Lower lobe of right lung (tissue), 2 donors: ENCODE data around the gene BEAN1. TPM values are rescaled to one million over a fixed set of nuclear protein-coding genes. Genes with fewer than 3 reads are reported as not detected.
A peak's percentile ranks its signal among the peaks of the same experiment; 100 is the strongest.

Source experiments
- ATAC-seq, 2 donors: fragments of 200-7000 bp; cut with Tn5 transposase; one replicate each; pipeline ENCODE4 v1.9.1; 2020 to 2022; ENCODE audit warnings: mild to moderate bottlenecking in 2 of 2, moderate library complexity in 2 of 2
- DNase-seq: peaks from one replicate; pipeline ENCODE4 v3.0.0-alpha.2; 2020
- H3K27ac ChIP-seq: fragments of 200-600 bp; one replicate; pipeline ENCODE4 v1.8.0; 2022
- H3K27me3 ChIP-seq: fragments of 200-600 bp; one replicate; pipeline ENCODE4 v1.8.0; 2022; ENCODE audit warnings: low read depth
- H3K36me3 ChIP-seq: fragments of 200-600 bp; one replicate; pipeline ENCODE4 v1.8.0; 2022; ENCODE audit warnings: mild to moderate bottlenecking
- H3K4me1 ChIP-seq: fragments of 200-600 bp; one replicate; pipeline ENCODE4 v1.8.0; 2022
- H3K4me3 ChIP-seq: fragments of 200-600 bp; one replicate; pipeline ENCODE4 v1.8.0; 2022; ENCODE audit warnings: mild to moderate bottlenecking
- H3K9me3 ChIP-seq: fragments of 200-600 bp; one replicate; pipeline ENCODE4 v1.8.0; 2022
- CTCF ChIP-seq: fragments of 200-600 bp; IDR thresholded peaks from one replicate; pipeline ENCODE4 v1.8.0; 2022; ENCODE audit warnings: antibody characterized with exemption, mild to moderate bottlenecking
- intact Hi-C: fragments of 100-400 bp; cut with DNase I; formaldehyde crosslinking; loops from one replicate; pipeline ENCODE4 v1.11.0; 2022
- total RNA-seq: library from RNA; stranded (reverse); fragmentation: NEBNext Ultra II Directional; extraction: Animal tissue kit (Norgen Biotek cat#: 25700); gene quantifications from one replicate; pipeline ENCODE4 v1.2.1, GENCODE V29; 2021
- donor health status: DM: no; HTN: yes; CAD: no; lungs with severe emphysema.

The BEAN1 gene
- total RNA-seq, 1 donor from 2014 or later, result 0.15 TPM

GRCh38 chr16:66426112-66427035 is 721 bp upstream of the BEAN1 start:
- H3K4me3 ChIP-seq, result peak overlapping the region; percentile 43
- peak; percentile 4 to 44 for ATAC-seq
- no peak overlapping the region for H3K27ac ChIP-seq
- peaks cover 15% of the 10 kb centered on the region for H3K4me1 ChIP-seq
- intact Hi-C loops, result no loop called here
- peaks cover 38% of the 10 kb centered on the region for H3K27me3 ChIP-seq
- H3K36me3 ChIP-seq, result no peaks in the 10 kb centered on the region
- no peak for DNase-seq
- no peak for TF ChIP-seq CTCF
- no peaks in the 10 kb centered on the region for H3K9me3 ChIP-seq

- intact Hi-C loops, result no loop called here
- Histone ChIP-seq H3K27me3 (peaks cover 38% of the 10 kb centered on the region), H3K9me3 (no peaks in the 10 kb centered on the region), H3K36me3 (no peaks in the 10 kb centered on the region), H3K4me1 (peaks cover 15% of the 10 kb centered on the region), H3K27ac (no peak overlapping the region), H3K4me3 (peak overlapping the region; percentile 53)
- TF ChIP-seq CTCF, result no peak
- ATAC-seq (peak; percentile 66 to 72), DNase-seq (no peak)
Observed at GRCh38 chr16:66427871-66428681, 981 bp downstream of the BEAN1 start.

GRCh38 chr16:66428682-66429251 is 1.7 kb downstream of the BEAN1 start:
- intact Hi-C loops, result no loop called here
- ATAC-seq (no peak), DNase-seq (no peak)
- no peak for TF ChIP-seq CTCF
- Histone ChIP-seq H3K4me1 (peaks cover 15% of the 10 kb centered on the region), H3K9me3 (no peaks in the 10 kb centered on the region), H3K27me3 (peaks cover 38% of the 10 kb centered on the region), H3K27ac (no peak overlapping the region), H3K36me3 (no peaks in the 10 kb centered on the region), H3K4me3 (no peak overlapping the region)

GRCh38 chr16:66429290-66429962 is 2.3 kb downstream of the BEAN1 start:
- no peak for ATAC-seq
- H3K4me1 ChIP-seq, result peaks cover 15% of the 10 kb centered on the region
- intact Hi-C loops, result no loop called here
- no peaks in the 10 kb centered on the region for H3K36me3 ChIP-seq
- no peak for DNase-seq
- peaks cover 32% of the 10 kb centered on the region for H3K27me3 ChIP-seq
- TF ChIP-seq CTCF, result no peak
- H3K4me3 ChIP-seq, result no peak overlapping the region
- no peak overlapping the region for H3K27ac ChIP-seq
- no peaks in the 10 kb centered on the region for H3K9me3 ChIP-seq

- H3K4me1 ChIP-seq, result peaks cover 15% of the 10 kb centered on the region
- intact Hi-C loops, result no loop called here
- H3K27ac ChIP-seq, result no peak overlapping the region
- ATAC-seq (no peak), DNase-seq (no peak)
- H3K27me3 ChIP-seq, result peaks cover 30% of the 10 kb centered on the region
- H3K4me3 ChIP-seq, result no peak overlapping the region
- no peaks in the 10 kb centered on the region for H3K36me3 ChIP-seq
- H3K9me3 ChIP-seq, result no peaks in the 10 kb centered on the region
- no peak for TF ChIP-seq CTCF
Observed at GRCh38 chr16:66430214-66430613, 3.1 kb downstream of the BEAN1 start.
